H1 (cell line): ENCODE measurements around the gene VPS54. TPM values are rescaled to one million over a fixed set of nuclear protein-coding genes. Genes with fewer than 3 reads are reported as not detected.

Source experiments
- GTF2F1 ChIP-seq: IDR thresholded peaks from 2 replicates; pipeline ENCODE4 v1.6.1; 2012; ENCODE audit warnings: low read depth, low read length, improper control_type of control experiment, borderline replicate concordance
- polyA plus RNA-seq, 7 experiments: library from polyadenylated mRNA; depleted of rRNA in 3 of 7; stranded (reverse) in 5 of 7; unstranded in 2 of 7; fragments of >200 nt in 5 of 7; fragments of 200-250 nt in 2 of 7; gene quantifications; 1 replicate in 5 of 7; 2 replicates in 1 of 7; 4 replicates in 1 of 7; pipeline versions ENCODE4 v1.2.1 to v1.2.3, GENCODE V29; 2011 to 2013; ENCODE audit warnings: missing spikeins in 2 of 7, mixed read lengths in 2 of 7
- total RNA-seq: library from RNA; stranded (reverse); fragmentation: NEBNext Ultra II Directional; extraction: Animal tissue kit (Norgen Biotek cat#: 25700); gene quantifications from 2 replicates; pipeline ENCODE4 v1.2.1, GENCODE V29; 2021

VPS54 gene
- total and polyA plus RNA-seq, 2 of the 8 experiments (the other 6 are each of a cell fraction or from before 2014, with no cell fraction given): 3.6 to 13.2 TPM

DNA sequence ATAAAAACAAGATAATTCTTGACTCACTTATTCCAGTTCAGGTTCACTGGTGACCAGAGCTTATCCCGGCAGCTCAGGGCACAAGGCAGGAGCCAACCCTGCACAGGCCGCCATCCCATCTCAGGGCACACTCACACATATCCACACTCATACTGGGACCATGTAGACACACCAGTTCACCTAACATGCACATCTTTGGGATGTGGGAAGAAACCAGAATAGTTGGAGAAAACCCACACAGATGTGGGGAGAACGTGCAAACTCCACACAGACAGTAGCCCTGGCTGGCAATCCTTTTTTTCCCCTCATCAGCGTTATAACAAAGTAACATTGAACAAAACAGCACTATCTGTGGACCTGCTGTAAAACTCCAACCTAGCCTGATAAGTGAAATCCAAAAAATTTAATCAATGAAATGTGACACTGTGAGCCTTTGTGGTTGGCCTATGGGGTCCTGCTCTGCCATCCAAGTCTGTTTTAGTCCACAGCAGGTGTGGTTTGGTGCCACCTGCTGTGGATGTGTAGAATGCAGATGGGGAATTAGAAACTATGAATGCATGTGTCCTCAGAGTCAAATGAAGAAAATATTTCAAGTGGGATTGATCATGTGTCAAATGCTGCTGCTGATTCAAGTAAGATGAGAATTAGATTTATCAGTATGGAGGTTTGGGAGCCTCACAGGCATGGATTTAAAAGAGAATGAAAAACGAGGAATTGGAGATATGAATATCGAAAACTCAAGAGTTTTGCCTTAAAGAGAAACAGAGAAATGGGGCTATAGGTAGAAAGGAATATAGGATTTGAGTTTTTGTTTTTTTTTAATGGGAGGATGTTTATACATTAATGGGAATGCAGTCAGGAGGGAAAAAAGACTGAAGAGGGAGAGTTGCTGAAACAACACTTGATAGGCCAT is 130.5 kb downstream of the VPS54 start (continued):
- no peak for TF ChIP-seq GTF2F1
